Glomerular visceral epithelial cell (primary cell): Measurements from ENCODE around the gene DPP6.

Source experiments
- DNase-seq: peaks from one replicate; pipeline ENCODE4 v3.0.0-alpha.2; 2016; ENCODE audit errors: extremely low spot score

DPP6 gene

GRCh38 chr7:154877031-154877430 lies 824.8 kb downstream of the DPP6 start:
- DNase-seq: no peak

GRCh38 chr7:154879629-154880028 lies 827.4 kb downstream of the DPP6 start:
- no peak for DNase-seq

- no peak for DNase-seq
These were observed 828.3 kb downstream of the DPP6 start for GRCh38 chr7:154880513-154880912.

- DNase-seq: no peak
These were observed 828.8 kb downstream of the DPP6 start for GRCh38 chr7:154881026-154881425.

- no peak for DNase-seq
These were observed 829.3 kb downstream of the DPP6 start for GRCh38 chr7:154881526-154881925.

GRCh38 chr7:154882931-154883474 lies 830.8 kb downstream of the DPP6 start:
- no peak for DNase-seq

GRCh38 chr7:154884348-154884920 lies 832.2 kb downstream of the DPP6 start:
- DNase-seq: no peak

GRCh38 chr7:154886591-154886990 lies 834.4 kb downstream of the DPP6 start:
- no peak for DNase-seq

GRCh38 chr7:154888690-154889089 lies 836.5 kb downstream of the DPP6 start:
- no peak for DNase-seq

- DNase-seq: no peak
These were observed 840.3 kb downstream of the DPP6 start for GRCh38 chr7:154892459-154892858.

- DNase-seq: no peak
These were observed 843.9 kb downstream of the DPP6 start for GRCh38 chr7:154896076-154896475.

GRCh38 chr7:154898973-154899855 lies 847.0 kb downstream of the DPP6 start:
- DNase-seq: no peak

GRCh38 chr7:154899862-154900261 lies 847.7 kb downstream of the DPP6 start:
- DNase-seq: no peak

GRCh38 chr7:154902600-154903082 lies 850.4 kb downstream of the DPP6 start:
- no peak for DNase-seq

GRCh38 chr7:154903083-154903731 lies 851.0 kb downstream of the DPP6 start:
- DNase-seq: no peak

- DNase-seq: no peak
These were observed 852.9 kb downstream of the DPP6 start for GRCh38 chr7:154905146-154905545.

- DNase-seq: no peak
These were observed 853.4 kb downstream of the DPP6 start for GRCh38 chr7:154905615-154906014.

- no peak for DNase-seq
These were observed 854.0 kb downstream of the DPP6 start for GRCh38 chr7:154906201-154906600.

- no peak for DNase-seq
These were observed 854.6 kb downstream of the DPP6 start for GRCh38 chr7:154906736-154907355.

GRCh38 chr7:154907651-154908620 lies 855.7 kb downstream of the DPP6 start:
- no peak for DNase-seq
